Inflammatory macrophage (primary cell): Measurements from ENCODE around the gene MYLK4.

Experiments
- DNase-seq, 2 donors: peaks; one replicate each; pipeline ENCODE4 v3.0.0-alpha.2; 2020 to 2022

The MYLK4 gene

DNA sequence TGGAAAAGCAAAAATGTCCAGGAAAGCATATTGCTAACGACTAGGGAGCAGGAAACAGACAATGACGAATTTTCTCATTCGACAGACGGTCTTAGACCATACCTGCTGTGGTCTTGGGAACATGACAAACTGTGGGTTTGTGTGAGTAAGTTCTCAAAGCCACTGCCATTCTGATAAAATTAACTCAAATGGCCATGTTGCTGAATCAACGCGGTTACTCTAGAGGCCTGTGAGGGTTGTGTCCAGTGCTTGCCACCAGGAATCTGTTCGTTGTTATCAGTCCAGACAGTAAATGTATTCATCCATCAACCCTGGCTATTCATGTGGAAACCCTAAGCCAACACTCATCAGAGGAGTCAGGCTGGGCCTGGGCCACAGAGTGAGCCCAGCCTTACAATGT is 124.3 kb downstream of the MYLK4 start:
- DNase-seq = no peak

DNA sequence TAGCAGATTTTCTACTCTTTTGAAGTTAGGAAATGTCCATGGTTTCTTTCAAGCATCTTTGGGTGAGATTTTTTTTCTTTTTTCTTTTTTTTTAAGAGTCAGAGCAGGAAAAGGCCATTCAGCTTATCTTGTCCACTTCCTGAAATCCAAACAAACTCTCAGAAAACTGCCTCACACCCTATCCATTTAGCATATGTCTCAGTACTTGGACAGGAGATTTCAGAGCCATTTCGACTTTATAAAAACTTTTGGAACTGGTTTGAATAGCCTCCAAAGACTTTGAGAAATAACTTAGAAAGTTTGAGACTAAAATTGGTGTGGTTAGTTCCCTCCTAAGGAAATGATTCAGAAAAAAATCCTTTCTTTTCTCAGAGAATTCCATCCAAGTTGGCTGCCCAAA is 125.1 kb downstream of the MYLK4 start:
- DNase-seq = no peak

DNA sequence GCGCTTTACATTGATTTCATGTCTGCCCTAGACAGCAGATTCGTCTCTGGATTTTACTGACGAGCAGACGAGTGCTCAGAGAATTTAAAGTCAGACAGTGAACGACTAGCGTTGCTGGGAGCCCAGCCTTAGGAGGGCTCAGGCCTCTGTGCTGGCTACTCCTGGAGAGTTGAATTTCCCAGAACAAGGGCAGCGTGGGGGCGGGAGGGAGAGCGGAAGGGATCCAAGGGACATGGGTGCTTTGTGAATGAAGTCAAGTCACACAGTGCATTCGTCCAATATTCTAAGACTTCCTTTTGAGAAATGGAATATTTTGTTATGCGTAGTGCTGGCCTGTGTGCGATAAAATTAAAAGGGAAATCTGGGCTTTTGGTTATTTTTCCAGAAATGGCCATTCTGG is 126.5 kb downstream of the MYLK4 start:
- DNase-seq = no peak

DNA sequence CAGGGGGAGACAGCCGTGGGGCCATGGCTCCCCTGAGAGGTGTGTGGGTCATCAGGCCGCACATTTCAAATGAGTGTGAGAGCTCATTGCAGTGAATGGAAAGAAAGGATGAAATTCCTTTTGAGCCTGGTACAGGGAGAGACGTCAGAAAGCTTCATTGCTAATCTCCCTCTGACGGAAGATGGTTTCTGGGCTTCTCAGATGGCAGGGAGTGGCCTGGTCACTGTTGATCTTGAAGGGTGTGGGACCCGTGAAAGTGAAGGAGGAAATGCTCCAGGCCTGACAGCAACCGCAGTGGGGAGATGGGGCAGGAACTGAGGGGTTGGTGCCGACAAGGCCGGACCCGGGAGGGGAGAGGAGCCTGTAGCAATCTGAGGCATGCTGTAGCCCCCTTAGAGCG is 127.4 kb downstream of the MYLK4 start:
- no peak for DNase-seq

DNA sequence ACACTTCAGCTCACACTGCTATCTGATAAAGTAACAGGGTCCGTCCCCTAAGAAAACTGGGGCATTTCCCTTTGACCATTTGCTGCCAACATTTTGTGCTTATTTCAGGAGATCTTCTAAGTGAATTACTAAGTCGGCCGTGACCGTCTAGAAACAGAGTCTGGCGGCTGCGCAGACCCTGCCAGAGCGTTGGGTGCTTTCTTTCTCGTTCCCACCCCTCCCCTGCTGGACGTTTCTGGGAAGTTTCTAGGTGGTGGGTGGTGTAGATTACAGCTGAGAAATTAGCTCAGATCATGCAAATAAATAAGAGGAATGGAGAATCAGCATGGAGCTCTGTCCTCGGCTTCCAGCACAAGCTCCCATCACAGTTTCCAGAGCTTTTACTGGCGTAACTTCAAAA is 128.1 kb downstream of the MYLK4 start:
- no peak for DNase-seq

DNA sequence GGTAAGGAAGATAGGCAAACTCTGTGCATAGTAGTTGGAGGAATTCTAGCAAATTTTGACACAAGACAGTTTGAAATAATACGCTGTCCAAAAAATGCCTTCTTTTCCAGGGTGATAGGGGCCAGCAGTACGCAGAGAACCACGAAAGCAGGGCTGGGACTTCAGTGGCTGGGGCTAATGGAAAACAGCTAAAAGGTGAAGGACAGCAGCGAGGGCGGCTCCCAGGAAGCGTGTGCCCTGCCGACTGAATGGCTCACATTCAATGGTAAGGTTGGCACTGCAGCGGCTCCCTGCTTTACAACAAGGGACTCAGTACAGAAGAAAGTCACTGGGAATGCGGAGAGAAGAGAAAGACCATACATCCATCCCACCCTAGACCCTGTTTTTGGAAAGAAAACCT is 131.1 kb downstream of the MYLK4 start:
- no peak for DNase-seq

DNA sequence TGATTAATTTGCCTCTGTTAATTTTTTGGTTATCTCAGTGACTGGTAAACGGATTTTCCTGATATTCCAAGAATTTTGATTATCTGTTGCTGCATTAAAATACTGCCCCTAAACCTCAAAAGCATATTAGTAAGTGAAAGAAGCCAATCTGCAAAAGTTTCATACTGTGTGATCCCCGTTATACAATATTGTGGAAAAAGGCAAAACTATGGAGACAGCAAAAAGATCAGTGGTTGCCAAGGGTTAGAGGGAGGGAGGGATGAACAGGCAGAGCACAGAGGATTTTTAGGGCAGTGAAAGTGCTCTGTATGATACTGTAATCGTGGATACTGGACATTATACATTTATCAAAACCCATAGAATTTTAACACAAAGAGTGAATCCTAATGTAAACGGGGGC is 133.0 kb downstream of the MYLK4 start:
- no peak for DNase-seq

DNA sequence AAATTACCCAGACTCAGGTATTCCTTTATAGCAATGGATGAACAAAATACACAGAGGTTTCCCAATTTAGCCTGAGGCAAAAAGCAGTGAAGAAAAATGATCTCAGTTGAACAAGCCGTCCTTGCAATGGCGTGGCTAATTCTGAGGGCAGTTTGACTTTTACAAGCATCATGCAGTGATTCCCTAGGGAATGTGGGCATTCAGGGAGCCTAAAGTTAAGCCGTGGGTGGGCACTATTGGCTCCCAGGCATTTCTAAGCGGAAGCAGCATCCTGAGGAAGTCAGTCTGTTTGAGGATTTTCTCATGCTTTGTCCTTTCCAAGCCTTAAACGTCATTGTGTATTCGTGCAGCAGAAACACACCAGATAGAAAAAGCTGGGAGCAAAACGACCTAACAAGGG is 133.9 kb downstream of the MYLK4 start:
- no peak for DNase-seq

DNA sequence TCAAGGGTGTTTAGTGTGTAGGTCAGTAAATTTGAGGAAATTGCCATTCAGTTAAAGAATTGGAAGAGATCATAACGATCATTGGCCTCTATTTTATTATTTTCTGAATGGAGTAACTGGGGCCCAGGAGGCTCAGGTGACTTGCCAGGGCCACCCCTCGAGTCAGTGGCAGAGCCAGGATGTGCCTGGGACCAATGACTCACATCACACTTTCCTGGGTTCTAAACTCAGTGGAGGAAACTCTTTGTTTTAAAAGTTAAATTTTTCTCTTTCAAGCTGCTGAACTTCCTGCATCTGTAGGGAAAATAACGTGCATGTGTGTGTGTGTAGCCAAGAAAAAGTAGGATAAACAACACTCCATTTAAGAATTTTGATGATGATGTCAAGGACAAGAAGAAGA is 135.5 kb downstream of the MYLK4 start:
- no peak for DNase-seq

DNA sequence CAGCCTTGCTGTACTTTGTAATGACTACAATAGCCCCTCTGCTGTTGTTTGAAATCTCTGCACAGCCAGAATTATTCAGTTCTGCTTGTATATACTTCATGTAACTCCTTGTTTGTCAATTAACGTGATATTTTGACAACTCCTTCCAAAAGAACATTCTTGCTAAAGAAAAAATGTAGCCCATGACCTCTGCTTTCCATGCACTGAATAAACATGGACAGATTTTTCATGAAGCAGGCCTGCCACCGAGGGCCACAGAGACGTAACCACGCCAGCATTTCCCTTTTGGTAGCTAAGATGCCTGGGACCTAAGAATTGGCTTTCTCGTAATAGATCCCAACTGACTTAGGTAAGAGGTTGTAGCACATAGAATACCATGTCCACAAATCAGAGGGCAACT is 135.9 kb downstream of the MYLK4 start:
- DNase-seq = no peak

DNA sequence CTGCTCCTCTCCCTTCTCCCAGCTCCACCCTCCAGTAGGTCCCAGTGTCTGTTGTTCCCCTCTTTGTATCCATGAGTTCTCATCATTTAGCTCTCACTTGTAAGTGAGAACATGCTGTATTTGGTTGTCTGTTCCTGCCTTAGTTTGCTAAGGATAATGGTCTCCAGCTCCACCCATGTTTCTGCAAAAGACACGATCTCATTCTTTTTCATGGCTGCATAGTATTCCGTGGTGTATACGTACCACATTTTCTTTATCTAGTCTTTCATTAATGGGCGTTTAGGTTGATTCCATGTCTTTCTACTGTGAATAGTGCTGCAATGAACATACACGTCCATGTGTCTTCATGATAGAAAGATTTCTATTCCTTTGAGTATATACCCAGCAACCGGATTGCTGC is 136.6 kb downstream of the MYLK4 start:
- no peak for DNase-seq
